ENCODE results near the gene STAT5A.
"Not testable (repeated sequence)": the region's sequence is repeated elsewhere in the genome, so short reads cannot be mapped to it uniquely, and the experiment has no call there.

Gene STAT5A

GRCh38 chr17:42338427-42338985 lies 50.2 kb downstream of the STAT5A start:
- no peak for DNase-seq

GRCh38 chr17:42339221-42339620 lies 50.9 kb downstream of the STAT5A start:
- no peak for DNase-seq

- DNase-seq = no peak
Measured at GRCh38 chr17:42340691-42341127, 52.4 kb downstream of the STAT5A start.

- no peak for DNase-seq
Measured at GRCh38 chr17:42341568-42341967, 53.3 kb downstream of the STAT5A start.

GRCh38 chr17:42342242-42343008 lies 54.1 kb downstream of the STAT5A start:
- DNase-seq = no peak

GRCh38 chr17:42345396-42346073 lies 57.2 kb downstream of the STAT5A start:
- DNase-seq = no peak

- no peak for DNase-seq
Measured at GRCh38 chr17:42346481-42346880, 58.2 kb downstream of the STAT5A start.

GRCh38 chr17:42347198-42347597 lies 58.9 kb downstream of the STAT5A start:
- DNase-seq = no peak

GRCh38 chr17:42347606-42348005 lies 59.3 kb downstream of the STAT5A start:
- no peak for DNase-seq

- DNase-seq = no peak
Measured at GRCh38 chr17:42348104-42348503, 59.8 kb downstream of the STAT5A start.

GRCh38 chr17:42354956-42355843 lies 66.9 kb downstream of the STAT5A start:
- no peak for DNase-seq

GRCh38 chr17:42358434-42358833 lies 70.1 kb downstream of the STAT5A start:
- no peak for DNase-seq

- no peak for DNase-seq
Measured at GRCh38 chr17:42359133-42359532, 70.8 kb downstream of the STAT5A start.

GRCh38 chr17:42360388-42360787 lies 72.1 kb downstream of the STAT5A start:
- not testable (repeated sequence) for DNase-seq
